ENCODE measurements around the gene IFT172.

DNA sequence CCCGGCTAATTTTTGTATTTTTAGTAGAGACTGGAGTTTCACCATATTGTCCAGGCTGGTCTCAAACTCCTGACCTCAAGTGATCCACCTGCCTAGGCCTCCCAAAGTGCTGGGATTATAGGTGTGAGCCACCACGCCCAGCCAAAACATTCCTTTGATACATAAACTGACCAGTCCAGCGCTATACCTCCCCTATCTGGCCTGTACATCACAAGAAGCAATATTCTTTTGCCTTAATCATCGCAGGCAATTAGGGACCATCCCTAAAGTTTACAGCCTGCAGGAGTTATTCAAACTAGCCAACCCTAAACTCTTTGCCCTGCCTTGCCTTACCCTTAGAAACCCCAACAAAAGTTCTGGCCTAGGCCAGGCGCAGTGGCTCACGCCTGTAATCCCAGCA is 73.4 kb downstream of the IFT172 start:
- TF ChIP-seq, protein P1, sequence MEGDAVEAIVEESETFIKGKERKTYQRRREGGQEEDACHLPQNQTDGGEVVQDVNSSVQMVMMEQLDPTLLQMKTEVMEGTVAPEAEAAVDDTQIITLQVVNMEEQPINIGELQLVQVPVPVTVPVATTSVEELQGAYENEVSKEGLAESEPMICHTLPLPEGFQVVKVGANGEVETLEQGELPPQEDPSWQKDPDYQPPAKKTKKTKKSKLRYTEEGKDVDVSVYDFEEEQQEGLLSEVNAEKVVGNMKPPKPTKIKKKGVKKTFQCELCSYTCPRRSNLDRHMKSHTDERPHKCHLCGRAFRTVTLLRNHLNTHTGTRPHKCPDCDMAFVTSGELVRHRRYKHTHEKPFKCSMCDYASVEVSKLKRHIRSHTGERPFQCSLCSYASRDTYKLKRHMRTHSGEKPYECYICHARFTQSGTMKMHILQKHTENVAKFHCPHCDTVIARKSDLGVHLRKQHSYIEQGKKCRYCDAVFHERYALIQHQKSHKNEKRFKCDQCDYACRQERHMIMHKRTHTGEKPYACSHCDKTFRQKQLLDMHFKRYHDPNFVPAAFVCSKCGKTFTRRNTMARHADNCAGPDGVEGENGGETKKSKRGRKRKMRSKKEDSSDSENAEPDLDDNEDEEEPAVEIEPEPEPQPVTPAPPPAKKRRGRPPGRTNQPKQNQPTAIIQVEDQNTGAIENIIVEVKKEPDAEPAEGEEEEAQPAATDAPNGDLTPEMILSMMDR (IDR thresholded peaks at IDR 0.05; ENCODE audit: low read depth, low read length) = no peak
- no peak for TF ChIP-seq EZH2phosphoT487 (IDR thresholded peaks at IDR 0.05; ENCODE audit: low read depth)

Data from OCI-LY3 (cell line).